Measurements from ENCODE around the gene CBARP. TPM values are rescaled to one million over a fixed set of nuclear protein-coding genes. Genes with fewer than 3 reads are reported as not detected.

Gene CBARP
- total and polyA plus RNA-seq, 2 of the 13 experiments (the other 11 are each of a cell fraction or from before 2014, with no cell fraction given) = 1.2 to 1.4 TPM

GRCh38 chr19:1248139-1248785 is 10.5 kb upstream of the CBARP start, which contains the start of gene MIDN (continued):
- no peak; the same call in 1 of the 2 replicates for TF ChIP-seq CENPBD1 (CRISPR knock-in tag; IDR thresholded peaks at IDR 0.05; ENCODE audit: borderline replicate concordance, low read depth)
- 0 out of 2 replicates have a peak, but pooled peaks have one; percentile 42 for TF ChIP-seq KAT8 (CRISPR knock-in tag; IDR thresholded peaks at IDR 0.05)
- no peak for TF ChIP-seq THAP7 (CRISPR knock-in tag; IDR thresholded peaks at IDR 0.05)
- peak; percentile 39; the same call in 1 of the 2 replicates for TF ChIP-seq SP2 (CRISPR knock-in tag; IDR thresholded peaks at IDR 0.05)
- peak; percentile 34 for TF ChIP-seq HNRNPLL (IDR thresholded peaks at IDR 0.05; ENCODE audit: low read depth, low read length, poor library complexity, severe bottlenecking)
- 0 out of 2 replicates have a peak, but pooled peaks have one; percentile 43 for TF ChIP-seq CAMTA2 (CRISPR knock-in tag; IDR thresholded peaks at IDR 0.05; ENCODE audit: borderline replicate concordance)
- no peak for TF ChIP-seq ZNF253 (CRISPR knock-in tag; IDR thresholded peaks at IDR 0.05; ENCODE audit: borderline replicate concordance)
- no peak for TF ChIP-seq ZNF3 (CRISPR knock-in tag; IDR thresholded peaks at IDR 0.05)
- 0 out of 2 replicates have a peak, but pooled peaks have one; percentile 3 for TF ChIP-seq ZNF280B (CRISPR knock-in tag; IDR thresholded peaks at IDR 0.05; ENCODE audit: borderline replicate concordance)
- TF ChIP-seq ZNF800 (CRISPR knock-in tag; IDR thresholded peaks at IDR 0.05) = peak; percentile 24; the same call in 1 of the 2 replicates
- TF ChIP-seq HOXA5 (CRISPR knock-in tag; IDR thresholded peaks at IDR 0.05) = peak; percentile 73; the same call in 1 of the 2 replicates
- no peak for TF ChIP-seq HNRNPUL1 (IDR thresholded peaks at IDR 0.05; ENCODE audit: low read depth, low read length)
- TF ChIP-seq SP4 (CRISPR knock-in tag; IDR thresholded peaks at IDR 0.05) = no peak; the same call in 1 of the 2 replicates
- no peak for TF ChIP-seq GLMP (CRISPR knock-in tag; IDR thresholded peaks at IDR 0.05; ENCODE audit: borderline replicate concordance)
- no peak for TF ChIP-seq ZBTB8A (CRISPR knock-in tag; IDR thresholded peaks at IDR 0.05; ENCODE audit: borderline replicate concordance, low read depth)
- TF ChIP-seq ZNF562 (CRISPR knock-in tag; IDR thresholded peaks at IDR 0.05; ENCODE audit: borderline replicate concordance) = no peak
- no peak for TF ChIP-seq TBX3 (IDR thresholded peaks at IDR 0.05; ENCODE audit: borderline replicate concordance)
- TF ChIP-seq ZNF784 (CRISPR knock-in tag; IDR thresholded peaks at IDR 0.05; ENCODE audit: borderline replicate concordance) = peak; percentile 42; the same call in 1 of the 2 replicates
- TF ChIP-seq RXRB (CRISPR knock-in tag; IDR thresholded peaks at IDR 0.05; ENCODE audit: borderline replicate concordance) = 0 out of 2 replicates have a peak, but pooled peaks have one; percentile 21
